Esophagus squamous epithelium (tissue), 5 donors: Measurements from ENCODE around the gene NUTF2. TPM values are rescaled to one million over a fixed set of nuclear protein-coding genes. Genes with fewer than 3 reads are reported as not detected.

ENCODE experiments used
- DNase-seq: peaks from one replicate; lab custom pipeline; 2025; lab: John Stamatoyannopoulos, UW
- H3K27ac ChIP-seq, 4 donors: fragments of 200-600 bp; sonication (generic); one replicate each; pipeline ENCODE4 v1.5.1; 2016 to 2019; ENCODE audit warnings: mild to moderate bottlenecking in 1 of 4
- H3K27me3 ChIP-seq, 4 donors: fragments of 200-600 bp; sonication (generic); 1 replicate in 3 of 4; 2 replicates in 1 of 4; pipeline versions ENCODE4 v1.5.1 to v1.6.0; 2017 to 2021; ENCODE audit warnings: antibody characterized with exemption in 1 of 4
- H3K36me3 ChIP-seq, 3 donors: fragments of 200-600 bp; sonication (generic); one replicate each; pipeline ENCODE4 v1.5.1; 2016 to 2019
- H3K4me1 ChIP-seq, 3 donors: fragments of 200-600 bp; sonication (generic); one replicate each; pipeline ENCODE4 v1.5.1; 2017 to 2019
- H3K4me3 ChIP-seq, 4 donors: fragments of 200-600 bp; sonication (generic); 1 replicate in 3 of 4; 2 replicates in 1 of 4; pipeline ENCODE4 v1.5.1; 2016 to 2019; ENCODE audit warnings: mild to moderate bottlenecking in 2 of 4, moderate library complexity in 1 of 4
- H3K9me3 ChIP-seq, 3 donors: fragments of 200-600 bp; sonication (generic); one replicate each; pipeline ENCODE4 v1.5.1; 2016 to 2019
- CTCF ChIP-seq, 6 experiments: fragments of 450-650 bp in 4 of 6; fragments of 200-600 bp in 2 of 6; sonication (generic) in 2 of 6; IDR thresholded peaks; one replicate each; pipeline ENCODE4 v1.5.1; 2016 to 2019; ENCODE audit warnings: antibody characterized with exemption in 6 of 6, mild to moderate bottlenecking in 4 of 6, moderate library complexity in 4 of 6
- POLR2A ChIP-seq, 4 donors: fragments of 450-650 bp; IDR thresholded peaks; one replicate each; pipeline ENCODE4 v1.6.1; 2017; ENCODE audit warnings: antibody characterized with exemption in 4 of 4, mild to moderate bottlenecking in 4 of 4, moderate library complexity in 3 of 4
- WGBS, 2 donors: methylation state at CpG; one replicate each; pipeline ENCODE4 v1.1.5; 2018; 5-methylcytosine and 5-hydroxymethylcytosine counted together
- intact Hi-C: fragments of 100-400 bp; cut with DNase I; formaldehyde crosslinking; loops from one replicate; pipeline ENCODE4 v1.15.0; 2022
- total RNA-seq, 4 donors: library from RNA; depleted of rRNA; stranded (reverse); fragments of >200 nt; gene quantifications; one replicate each; pipeline ENCODE4 v1.1.0, GENCODE V29; 2016
- donor health status: DM: yes; HTN: yes; CAD: no.

Gene NUTF2
- total RNA-seq, 4 donors from 2014 or later, result 41.4 to 85.1 (median 63.7) TPM

- Histone ChIP-seq H3K4me3 (no peak overlapping the region), H3K27me3 (no peaks in the 10 kb centered on the region), H3K27ac (no peak overlapping the region), H3K9me3 (no peaks in the 10 kb centered on the region), H3K4me1 (peaks cover 14 to 26% (median 18%) of the 10 kb centered on the region in 3 donors), H3K36me3 (peaks cover 54 to 89% (median 75%) of the 10 kb centered on the region in 3 donors)
- DNase-seq, result no peak
- TF ChIP-seq POLR2A (IDR thresholded peaks at IDR 0.05) (no peak), CTCF (IDR thresholded peaks at IDR 0.05) (no peak)
- intact Hi-C loops, result no loop called here
- WGBS, 2 donors, result 90% methylated on average over 6 to 8 of the region's 12 CpGs
These were observed 32.7 kb downstream of the NUTF2 start for GRCh38 chr16:67879462-67879861.

GRCh38 chr16:67879936-67880335, 33.2 kb downstream of the NUTF2 start:
- Histone ChIP-seq H3K27ac (no peak overlapping the region), H3K4me3 (no peak overlapping the region), H3K4me1 (peaks cover 12 to 26% (median 18%) of the 10 kb centered on the region in 3 donors), H3K9me3 (no peaks in the 10 kb centered on the region), H3K27me3 (no peaks in the 10 kb centered on the region), H3K36me3 (peaks cover 54 to 92% (median 75%) of the 10 kb centered on the region in 3 donors)
- no peak for TF ChIP-seq CTCF (IDR thresholded peaks at IDR 0.05)
- no peak for TF ChIP-seq POLR2A (IDR thresholded peaks at IDR 0.05)
- intact Hi-C loops, result loop anchor here (5.0 kb wide), 1 partner anchor 42 kb away; no protein-coding TSS in a partner anchor
- 83 to 86% methylated on average over 2 to 3 of the region's 5 CpGs for WGBS, 2 donors
- no peak for DNase-seq

GRCh38 chr16:67880584-67880983, 33.9 kb downstream of the NUTF2 start:
- 90 to 100% methylated on average over 2 to 3 of the region's 13 CpGs for WGBS, 2 donors
- no peaks in the 10 kb centered on the region for H3K27me3 ChIP-seq
- no peak for DNase-seq
- no peak overlapping the region for H3K27ac ChIP-seq
- H3K36me3 ChIP-seq, result peaks cover 54 to 98% (median 75%) of the 10 kb centered on the region in 3 donors
- no peaks in the 10 kb centered on the region for H3K9me3 ChIP-seq
- H3K4me3 ChIP-seq, result no peak overlapping the region
- TF ChIP-seq CTCF (IDR thresholded peaks at IDR 0.05) (no peak), POLR2A (IDR thresholded peaks at IDR 0.05) (no peak)
- H3K4me1 ChIP-seq, result peaks cover 11 to 24% (median 13%) of the 10 kb centered on the region in 3 donors
- intact Hi-C loops, result loop anchor here (5.0 kb wide), 1 partner anchor 42 kb away; no protein-coding TSS in a partner anchor

- Histone ChIP-seq H3K4me1 (peaks cover 11 to 20% (median 13%) of the 10 kb centered on the region in 3 donors), H3K36me3 (peaks cover 60 to 98% (median 70%) of the 10 kb centered on the region in 3 donors), H3K27me3 (no peaks in the 10 kb centered on the region), H3K4me3 (no peak overlapping the region), H3K27ac (no peak overlapping the region), H3K9me3 (no peaks in the 10 kb centered on the region)
- 93 to 96% methylated on average over 12 to 13 of the region's 21 CpGs for WGBS, 2 donors
- intact Hi-C loops, result loop anchor here (5.0 kb wide), 1 partner anchor 41 kb away; no protein-coding TSS in a partner anchor
- TF ChIP-seq POLR2A (IDR thresholded peaks at IDR 0.05) (no peak), CTCF (IDR thresholded peaks at IDR 0.05) (no peak)
- DNase-seq, result no peak
These were observed 35.0 kb downstream of the NUTF2 start for GRCh38 chr16:67881621-67882161.

GRCh38 chr16:67882374-67883145, 35.8 kb downstream of the NUTF2 start:
- intact Hi-C loops, result loop anchor here (5.0 kb wide), 1 partner anchor 40 kb away; no protein-coding TSS in a partner anchor
- Histone ChIP-seq H3K4me3 (no peak overlapping the region), H3K27me3 (no peaks in the 10 kb centered on the region), H3K4me1 (peaks cover 11 to 20% (median 13%) of the 10 kb centered on the region in 3 donors), H3K36me3 (peaks cover 57 to 93% (median 62%) of the 10 kb centered on the region in 3 donors), H3K9me3 (no peaks in the 10 kb centered on the region), H3K27ac (no peak overlapping the region)
- no peak for TF ChIP-seq CTCF (IDR thresholded peaks at IDR 0.05)
- no peak for TF ChIP-seq POLR2A (IDR thresholded peaks at IDR 0.05)
- WGBS, 2 donors, result 84 to 91% methylated on average over 10 to 11 of the region's 18 CpGs
- DNase-seq, result no peak
